ENCODE results near the gene PSMB7. TPM values are rescaled to one million over a fixed set of nuclear protein-coding genes. Genes with fewer than 3 reads are reported as not detected.

PSMB7 gene
- total and polyA plus RNA-seq, 2 donors (not counting 1 experiment from before 2014, with no cell fraction given), result 69.5 to 73.1 TPM

DNA sequence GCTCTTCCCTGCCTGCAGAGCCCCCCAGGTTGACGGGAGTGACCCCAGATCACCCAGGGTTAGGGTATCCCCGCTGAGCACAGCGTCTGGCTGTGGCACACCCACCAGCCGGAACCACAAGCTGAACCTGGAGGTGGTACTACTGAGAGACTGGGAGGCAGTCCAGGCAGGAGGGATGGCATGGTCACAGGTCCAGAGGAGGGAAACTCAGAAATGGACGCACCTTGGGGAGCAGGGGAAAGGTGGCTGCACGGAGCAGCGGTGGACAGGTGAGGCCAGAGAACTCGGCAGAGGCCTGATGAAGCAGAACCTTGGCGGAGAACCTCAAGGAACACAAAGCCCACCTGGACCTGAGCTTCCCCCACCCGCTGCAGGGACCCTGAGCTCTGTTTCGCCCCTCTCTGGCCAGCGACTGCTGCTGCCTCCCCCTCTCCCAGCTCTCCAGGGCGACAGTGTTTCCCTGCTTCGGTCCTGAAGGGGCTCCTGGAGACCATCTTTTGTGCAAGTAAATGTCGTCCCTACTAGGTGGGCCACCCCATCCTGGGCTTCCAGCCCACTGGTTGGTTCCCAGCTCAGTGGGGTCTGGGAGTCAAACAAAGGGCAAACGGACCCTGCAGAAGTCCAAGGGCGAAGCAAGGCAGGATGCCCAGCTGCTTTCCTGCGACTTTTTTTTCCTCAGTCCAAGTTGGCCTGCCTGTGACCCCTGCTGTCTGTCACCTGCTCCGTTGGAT is 35.9 kb upstream of the PSMB7 start:
- 44% methylated on average over 17 of the region's 19 CpGs for WGBS (ENCODE audit: insufficient coverage)
- DNase-seq (no peak), ATAC-seq (ENCODE audit: low read depth) (no peak)
- Histone ChIP-seq H3K9me3 (ENCODE audit: control extremely low read depth in 1 of 3, control insufficient read depth in 2 of 3, insufficient read depth in 1 of 3, low read length in 2 of 3) (peaks cover 0 to 7% (median 0%) of the 10 kb centered on the region in 3 donors), H3K9ac (ENCODE audit: low read length) (no peak overlapping the region), H3K27ac (ENCODE audit: low read length in 2 of 2) (no peak overlapping the region), H3K36me3 (replicated peaks in 1 of 2; ENCODE audit: control extremely low read depth in 1 of 2, control insufficient read depth in 1 of 2, extremely low read depth in 1 of 2, insufficient read depth in 2 of 2, low read length in 1 of 2) (no peaks in the 10 kb centered on the region), H3K79me2 (ENCODE audit: control insufficient read depth, insufficient read depth, low read length) (no peaks in the 10 kb centered on the region), H4K20me1 (ENCODE audit: control insufficient read depth, insufficient read depth, low read length, poor library complexity, severe bottlenecking) (no peaks in the 10 kb centered on the region), H3K4me2 (replicated peaks; ENCODE audit: low read depth, low read length, poor library complexity, severe bottlenecking) (no peak overlapping the region), H2AFZ (ENCODE audit: insufficient read depth, low read depth, low read length, poor library complexity, severe bottlenecking) (no peak overlapping the region), H3K4me3 (ENCODE audit: control extremely low read depth in 1 of 5, extremely low read depth in 1 of 5, insufficient read depth in 1 of 5, low read depth in 2 of 5, low read length in 4 of 5) (no peak overlapping the region), H3K4me1 (ENCODE audit: control insufficient read depth in 2 of 2, insufficient read depth in 2 of 2, low read length in 2 of 2) (peaks cover 7 to 9% of the 10 kb centered on the region in 2 donors), H3K27me3 (replicated peaks in 1 of 4; ENCODE audit: control extremely low read depth in 1 of 4, control insufficient read depth in 3 of 4, insufficient read depth in 4 of 4, low read length in 3 of 4) (peaks cover 0 to 50% (median 16%) of the 10 kb centered on the region in 4 experiments)
- H3K27me3 Mint-ChIP-seq, result peaks cover 41% of the 10 kb centered on the region
- ChIA-PET CTCF (no interaction called here), POLR2A (no interaction called here)
- no peaks in the 10 kb centered on the region for H3K9me3 Mint-ChIP-seq (ENCODE audit: insufficient read depth)
- TF ChIP-seq, protein P1, sequence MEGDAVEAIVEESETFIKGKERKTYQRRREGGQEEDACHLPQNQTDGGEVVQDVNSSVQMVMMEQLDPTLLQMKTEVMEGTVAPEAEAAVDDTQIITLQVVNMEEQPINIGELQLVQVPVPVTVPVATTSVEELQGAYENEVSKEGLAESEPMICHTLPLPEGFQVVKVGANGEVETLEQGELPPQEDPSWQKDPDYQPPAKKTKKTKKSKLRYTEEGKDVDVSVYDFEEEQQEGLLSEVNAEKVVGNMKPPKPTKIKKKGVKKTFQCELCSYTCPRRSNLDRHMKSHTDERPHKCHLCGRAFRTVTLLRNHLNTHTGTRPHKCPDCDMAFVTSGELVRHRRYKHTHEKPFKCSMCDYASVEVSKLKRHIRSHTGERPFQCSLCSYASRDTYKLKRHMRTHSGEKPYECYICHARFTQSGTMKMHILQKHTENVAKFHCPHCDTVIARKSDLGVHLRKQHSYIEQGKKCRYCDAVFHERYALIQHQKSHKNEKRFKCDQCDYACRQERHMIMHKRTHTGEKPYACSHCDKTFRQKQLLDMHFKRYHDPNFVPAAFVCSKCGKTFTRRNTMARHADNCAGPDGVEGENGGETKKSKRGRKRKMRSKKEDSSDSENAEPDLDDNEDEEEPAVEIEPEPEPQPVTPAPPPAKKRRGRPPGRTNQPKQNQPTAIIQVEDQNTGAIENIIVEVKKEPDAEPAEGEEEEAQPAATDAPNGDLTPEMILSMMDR (IDR thresholded peaks at IDR 0.05), result no peak
- no peak for TF ChIP-seq EZH2 (IDR thresholded peaks at IDR 0.05; ENCODE audit: borderline replicate concordance, insufficient read depth, low read depth, low read length, poor library complexity, severe bottlenecking)
- peaks cover 2% of the 10 kb centered on the region for H3K4me1 Mint-ChIP-seq
- no peak overlapping the region for H3K27ac Mint-ChIP-seq
- no peak overlapping the region for H3K4me3 Mint-ChIP-seq
- intact Hi-C loops (cut with micrococcal nuclease), result no loop called here

DNA sequence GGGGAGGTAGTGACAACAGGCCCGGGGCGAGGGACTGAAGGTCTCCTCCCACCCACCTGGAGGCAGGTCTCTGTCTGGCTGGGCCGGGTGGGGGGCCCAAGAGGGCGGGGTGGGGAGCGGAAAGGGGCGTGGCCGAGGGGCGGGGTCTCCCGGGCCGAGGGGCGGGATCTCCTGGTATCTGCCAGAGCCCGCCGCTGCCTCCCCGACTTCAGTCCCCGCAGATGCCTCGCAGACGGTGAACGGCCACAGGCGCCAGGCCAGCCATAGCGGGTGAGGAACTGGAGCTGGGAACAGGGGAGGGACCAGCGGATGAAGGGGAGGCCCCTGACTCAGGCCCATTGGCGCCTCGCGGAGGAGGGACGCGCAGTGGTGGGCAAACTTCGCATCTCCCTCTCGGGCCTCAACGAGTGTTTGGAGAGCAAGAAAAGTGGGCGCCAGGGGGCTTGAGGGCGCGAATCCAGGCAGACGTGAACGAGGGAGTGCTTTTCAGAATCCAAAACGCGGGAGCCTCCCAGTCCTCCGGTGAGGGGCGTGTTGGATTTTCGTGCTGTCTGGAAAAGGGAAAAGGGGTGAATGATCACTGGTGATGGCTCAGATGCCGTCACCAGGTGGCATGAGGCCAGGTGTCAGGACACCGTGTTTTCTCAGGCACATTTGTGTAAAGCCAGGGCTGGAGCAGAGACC is 35.1 kb upstream of the PSMB7 start, which contains the start of gene ADGRD2:
ADGRD2 (plus strand) TSS at position 211 of the 684 bp plus-strand sequence. CDS start 1,216 bp downstream, outside the sequence.
- Mint-ChIP-seq H3K4me3 (no peak within 1 kb of the TSS), H3K27me3 (peaks cover 44% of the 10 kb centered on the region), H3K9me3 (ENCODE audit: insufficient read depth) (no peaks in the 10 kb centered on the region), H3K27ac (no peak within 1 kb of the TSS), H3K4me1 (peaks cover 2% of the 10 kb centered on the region)
- no peak for ATAC-seq (ENCODE audit: low read depth)
- Histone ChIP-seq H3K79me2 (ENCODE audit: control insufficient read depth, insufficient read depth, low read length) (no peaks in the 10 kb centered on the region), H3K4me1 (ENCODE audit: control insufficient read depth in 2 of 2, insufficient read depth in 2 of 2, low read length in 2 of 2) (peaks cover 7 to 9% of the 10 kb centered on the region in 2 donors), H3K36me3 (replicated peaks in 1 of 2; ENCODE audit: control extremely low read depth in 1 of 2, control insufficient read depth in 1 of 2, extremely low read depth in 1 of 2, insufficient read depth in 2 of 2, low read length in 1 of 2) (no peaks in the 10 kb centered on the region), H3K4me2 (replicated peaks; ENCODE audit: low read depth, low read length, poor library complexity, severe bottlenecking) (peak within 1 kb of the TSS; percentile 48), H3K4me3 (ENCODE audit: control extremely low read depth in 1 of 5, extremely low read depth in 1 of 5, insufficient read depth in 1 of 5, low read depth in 2 of 5, low read length in 4 of 5) (no peak within 1 kb of the TSS), H2AFZ (ENCODE audit: insufficient read depth, low read depth, low read length, poor library complexity, severe bottlenecking) (peak within 1 kb of the TSS; percentile 42), H3K9ac (ENCODE audit: low read length) (no peak within 1 kb of the TSS), H3K27ac (ENCODE audit: low read length in 2 of 2) (no peak within 1 kb of the TSS), H3K27me3 (replicated peaks in 1 of 4; ENCODE audit: control extremely low read depth in 1 of 4, control insufficient read depth in 3 of 4, insufficient read depth in 4 of 4, low read length in 3 of 4) (peaks cover 0 to 50% (median 16%) of the 10 kb centered on the region in 4 experiments), H4K20me1 (ENCODE audit: control insufficient read depth, insufficient read depth, low read length, poor library complexity, severe bottlenecking) (no peaks in the 10 kb centered on the region), H3K9me3 (ENCODE audit: control extremely low read depth in 1 of 3, control insufficient read depth in 2 of 3, insufficient read depth in 1 of 3, low read length in 2 of 3) (peaks cover 0 to 7% (median 0%) of the 10 kb centered on the region in 3 donors)
- DNase-seq, result no peak
- CTCF ChIA-PET, result no interaction called here
- TF ChIP-seq, protein P1 (IDR thresholded peaks at IDR 0.05), result no peak
- TF ChIP-seq EZH2 (IDR thresholded peaks at IDR 0.05; ENCODE audit: borderline replicate concordance, insufficient read depth, low read depth, low read length, poor library complexity, severe bottlenecking), result no peak
- POLR2A ChIA-PET, result no interaction called here
- intact Hi-C loops (cut with micrococcal nuclease), result no loop called here
- 12% methylated on average over 36 of the region's 41 CpGs for WGBS (ENCODE audit: insufficient coverage)

Data from B cell (primary cell).